Caco-2 (cell line): ENCODE data around the gene COP1. TPM values are rescaled to one million over a fixed set of nuclear protein-coding genes. Genes with fewer than 3 reads are reported as not detected.

Experiments
- BruUV-seq: library from RNA; stranded (reverse); fragments of 400-500 nt; replicated peaks from 2 replicates; lab custom pipeline; 2021; lab: Mats Ljungman, UMichigan
- CTCF ChIA-PET: fragments of 300-600 bp; sonication (Branson Sonifier 250); formaldehyde crosslinking; loops from one replicate; lab custom pipeline; 2022; ENCODE audit warnings: antibody characterized with exemption; lab: Charles Lee
- POLR2A ChIA-PET: fragments of 300-600 bp; sonication (Branson Sonifier 250); formaldehyde crosslinking; loops from one replicate; lab custom pipeline; 2022; ENCODE audit warnings: antibody characterized with exemption; lab: Charles Lee
- DNase-seq, 2 experiments: peaks; one replicate each; pipeline versions ENCODE4 v3.0.0 to v3.0.0-alpha.2; 2020 to 2022
- H3K27me3 ChIP-seq: replicated peaks from 2 replicates; pipeline ENCODE4 v1.6.0; 2011; ENCODE audit warnings: low read length; ENCODE audit not compliant: control insufficient read depth, insufficient read depth
- H3K36me3 ChIP-seq: 2 replicates; pipeline ENCODE4 v1.5.1; 2011; ENCODE audit warnings: low read length; ENCODE audit not compliant: control insufficient read depth, insufficient read depth
- H3K4me1 ChIP-seq: fragments of 250-450 bp; sonication (Bioruptor Pico); 2 replicates; pipeline ENCODE4 v1.5.1; 2020; ENCODE audit warnings: mild to moderate bottlenecking
- H3K4me3 ChIP-seq: 2 replicates; pipeline ENCODE4 v1.5.1; 2011; ENCODE audit warnings: low read depth, mild to moderate bottlenecking, control low read depth, low read length
- H3K9me3 ChIP-seq: fragments of 250-450 bp; sonication (Bioruptor Pico); 2 replicates; pipeline ENCODE4 v1.5.1; 2020; ENCODE audit warnings: mild to moderate bottlenecking, moderate library complexity
- H3K27ac Mint-ChIP-seq: one replicate; pipeline ENCODE4 v1.8.0; 2022; ENCODE audit warnings: mixed read lengths; ENCODE audit not compliant: unreplicated experiment
- H3K27me3 Mint-ChIP-seq: one replicate; pipeline ENCODE4 v1.8.0; 2022; ENCODE audit warnings: mixed read lengths; ENCODE audit not compliant: insufficient read depth, unreplicated experiment
- H3K36me3 Mint-ChIP-seq: one replicate; pipeline ENCODE4 v1.8.0; 2022; ENCODE audit warnings: mild to moderate bottlenecking, mixed read lengths; ENCODE audit not compliant: insufficient read depth, unreplicated experiment
- H3K4me1 Mint-ChIP-seq: one replicate; pipeline ENCODE4 v1.8.0; 2022; ENCODE audit warnings: low read depth, mixed read lengths; ENCODE audit not compliant: unreplicated experiment
- H3K4me3 Mint-ChIP-seq: one replicate; pipeline ENCODE4 v1.8.0; 2022; ENCODE audit warnings: mild to moderate bottlenecking, moderate library complexity, mixed read lengths; ENCODE audit not compliant: unreplicated experiment
- H3K9me3 Mint-ChIP-seq: one replicate; pipeline ENCODE4 v1.8.0; 2022; ENCODE audit warnings: mixed read lengths; ENCODE audit not compliant: unreplicated experiment
- intact Hi-C: fragments of 100-400 bp; cut with micrococcal nuclease; formaldehyde crosslinking; loops from one replicate; pipeline ENCODE4 v1.10.0; 2022; ENCODE audit not compliant: unreplicated experiment
- total RNA-seq: library from RNA; stranded (reverse); gene quantifications from 2 replicates; pipeline ENCODE4 v1.2.3, GENCODE V29; 2022
- TF ChIP-seq, protein P1 (sequence below), 2 experiments: fragments of 200-600 bp in 1 of 2; IDR thresholded peaks; 1 replicate in 1 of 2; 2 replicates in 1 of 2; pipeline versions ENCODE4 v1.5.1 to v1.8.0; 2011 to 2022; ENCODE audit warnings: antibody characterized with exemption in 1 of 2, control low read depth in 1 of 2, inconsistent platforms in 1 of 2, low read depth in 1 of 2, low read length in 1 of 2, mild to moderate bottlenecking in 1 of 2, moderate library complexity in 1 of 2; ENCODE audit not compliant: insufficient read depth in 1 of 2, severe bottlenecking in 1 of 2, unreplicated experiment in 1 of 2

Gene COP1
- total RNA-seq, 1 experiment from 2014 or later: 46.9 TPM

- no peak overlapping the region for H3K4me3 Mint-ChIP-seq
- BruUV-seq: no TSS peak
- peaks cover 13% of the 10 kb centered on the region for H3K4me1 Mint-ChIP-seq
- peaks cover 30% of the 10 kb centered on the region for H3K36me3 Mint-ChIP-seq
- TF ChIP-seq, protein P1, sequence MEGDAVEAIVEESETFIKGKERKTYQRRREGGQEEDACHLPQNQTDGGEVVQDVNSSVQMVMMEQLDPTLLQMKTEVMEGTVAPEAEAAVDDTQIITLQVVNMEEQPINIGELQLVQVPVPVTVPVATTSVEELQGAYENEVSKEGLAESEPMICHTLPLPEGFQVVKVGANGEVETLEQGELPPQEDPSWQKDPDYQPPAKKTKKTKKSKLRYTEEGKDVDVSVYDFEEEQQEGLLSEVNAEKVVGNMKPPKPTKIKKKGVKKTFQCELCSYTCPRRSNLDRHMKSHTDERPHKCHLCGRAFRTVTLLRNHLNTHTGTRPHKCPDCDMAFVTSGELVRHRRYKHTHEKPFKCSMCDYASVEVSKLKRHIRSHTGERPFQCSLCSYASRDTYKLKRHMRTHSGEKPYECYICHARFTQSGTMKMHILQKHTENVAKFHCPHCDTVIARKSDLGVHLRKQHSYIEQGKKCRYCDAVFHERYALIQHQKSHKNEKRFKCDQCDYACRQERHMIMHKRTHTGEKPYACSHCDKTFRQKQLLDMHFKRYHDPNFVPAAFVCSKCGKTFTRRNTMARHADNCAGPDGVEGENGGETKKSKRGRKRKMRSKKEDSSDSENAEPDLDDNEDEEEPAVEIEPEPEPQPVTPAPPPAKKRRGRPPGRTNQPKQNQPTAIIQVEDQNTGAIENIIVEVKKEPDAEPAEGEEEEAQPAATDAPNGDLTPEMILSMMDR (IDR thresholded peaks at IDR 0.05; ENCODE audit: insufficient read depth in 1 of 2, low read depth in 1 of 2, low read length in 1 of 2, severe bottlenecking in 1 of 2, unreplicated experiment in 1 of 2): no peak
- intact Hi-C loops: loop anchor here (1.0 kb wide), 1 partner anchor 27 kb away; no protein-coding TSS in a partner anchor
- no peaks in the 10 kb centered on the region for H3K27me3 Mint-ChIP-seq
- CTCF ChIA-PET: no interaction called here
- no peak for DNase-seq
- H3K27me3 ChIP-seq: no peaks in the 10 kb centered on the region
- no peaks in the 10 kb centered on the region for H3K9me3 ChIP-seq
- peak overlapping the region; percentile 76 for H3K27ac Mint-ChIP-seq
- H3K9me3 Mint-ChIP-seq: no peaks in the 10 kb centered on the region
- POLR2A ChIA-PET: no interaction called here
- H3K4me1 ChIP-seq: peaks cover 5% of the 10 kb centered on the region
- H3K4me3 ChIP-seq: no peak overlapping the region
- no peaks in the 10 kb centered on the region for H3K36me3 ChIP-seq
These were observed 29.3 kb downstream of the COP1 start for GRCh38 chr1:176177764-176178163.

GRCh38 chr1:176174108-176174507 is 33.0 kb downstream of the COP1 start:
- Mint-ChIP-seq H3K27ac (no peak overlapping the region), H3K4me1 (peaks cover 13% of the 10 kb centered on the region), H3K4me3 (no peak overlapping the region), H3K9me3 (no peaks in the 10 kb centered on the region), H3K36me3 (peaks cover 36% of the 10 kb centered on the region), H3K27me3 (no peaks in the 10 kb centered on the region)
- intact Hi-C loops: no loop called here
- TF ChIP-seq, protein P1 (IDR thresholded peaks at IDR 0.05; ENCODE audit: insufficient read depth in 1 of 2, low read depth in 1 of 2, low read length in 1 of 2, severe bottlenecking in 1 of 2, unreplicated experiment in 1 of 2): no peak
- ChIA-PET CTCF (no interaction called here), POLR2A (no interaction called here)
- Histone ChIP-seq H3K9me3 (0 out of 2 replicates have a peak, but pooled peaks cover 4% of the 10 kb centered on the region), H3K4me1 (peaks cover 5% of the 10 kb centered on the region), H3K27me3 (no peaks in the 10 kb centered on the region), H3K36me3 (no peaks in the 10 kb centered on the region), H3K4me3 (no peak overlapping the region)
- no peak for DNase-seq
- BruUV-seq: no TSS peak

DNA sequence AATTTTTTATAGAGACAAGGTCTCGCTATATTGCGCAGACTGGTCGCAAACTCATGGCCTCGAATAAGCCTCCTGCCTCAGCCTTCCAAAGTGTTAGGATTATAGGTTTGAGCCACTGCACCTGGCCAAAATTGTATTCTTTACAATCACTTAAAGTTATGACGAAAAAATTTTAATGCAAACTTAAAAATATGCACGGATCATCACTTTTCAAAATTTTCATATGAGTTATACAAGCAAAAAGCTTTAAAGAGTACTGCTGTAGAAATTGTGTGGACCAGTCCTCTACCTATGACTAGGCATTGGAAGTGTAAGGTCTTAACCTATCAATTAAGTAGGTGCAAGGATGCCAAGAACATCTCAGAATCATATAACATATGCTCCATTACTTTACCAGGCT is 34.9 kb downstream of the COP1 start:
- BruUV-seq: no TSS peak
- TF ChIP-seq, protein P1 (IDR thresholded peaks at IDR 0.05; ENCODE audit: insufficient read depth in 1 of 2, low read depth in 1 of 2, low read length in 1 of 2, severe bottlenecking in 1 of 2, unreplicated experiment in 1 of 2): no peak
- Mint-ChIP-seq H3K9me3 (no peaks in the 10 kb centered on the region), H3K4me3 (no peak overlapping the region), H3K27ac (no peak overlapping the region), H3K4me1 (no peaks in the 10 kb centered on the region), H3K36me3 (peaks cover 32% of the 10 kb centered on the region), H3K27me3 (no peaks in the 10 kb centered on the region)
- Histone ChIP-seq H3K27me3 (no peaks in the 10 kb centered on the region), H3K9me3 (0 out of 2 replicates have a peak, but pooled peaks cover 4% of the 10 kb centered on the region), H3K36me3 (no peaks in the 10 kb centered on the region), H3K4me1 (no peaks in the 10 kb centered on the region), H3K4me3 (no peak overlapping the region)
- intact Hi-C loops: no loop called here
- CTCF ChIA-PET: no interaction called here
- POLR2A ChIA-PET: no interaction called here
- DNase-seq: no peak
